T-cell (primary cell): ENCODE results near the gene TUBA4B. TPM values are rescaled to one million over a fixed set of nuclear protein-coding genes. Genes with fewer than 3 reads are reported as not detected.

ENCODE experiments used
- ATAC-seq, 4 experiments: fragments of 200-7000 bp in 3 of 4; fragments of 150-1000 bp in 1 of 4; cut with Tn5 transposase; replicated peaks in 1 of 4; 1 replicate in 3 of 4; 2 replicates in 1 of 4; pipeline ENCODE4 v1.10.0; 2021; ENCODE audit warnings: moderate library complexity in 3 of 4, mild to moderate bottlenecking in 2 of 4, moderate number of reproducible peaks in 1 of 4
- CTCF ChIA-PET, 2 donors: fragments of 300-600 bp; sonication (Branson Sonifier 250); formaldehyde crosslinking; loops; one replicate each; lab custom pipeline; 2022; ENCODE audit warnings: antibody characterized with exemption in 2 of 2; lab: Charles Lee
- POLR2A ChIA-PET, 2 donors: fragments of 300-600 bp; sonication (Branson Sonifier 250); formaldehyde crosslinking; loops; one replicate each; lab custom pipeline; 2022; ENCODE audit warnings: antibody characterized with exemption in 2 of 2; lab: Charles Lee
- DNase-seq, 35 experiments: peaks; one replicate each; pipeline versions ENCODE4 v3.0.0 to v3.0.0-alpha.2; 2013 to 2023
- H3K27ac ChIP-seq: one replicate; pipeline ENCODE4 v1.5.1; 2013; ENCODE audit warnings: low read length
- H3K27me3 ChIP-seq, 2 experiments: replicated peaks in 1 of 2; 1 replicate in 1 of 2; 2 replicates in 1 of 2; pipeline versions ENCODE4 v1.6.1 to v1.7.0; 2013; ENCODE audit warnings: low read length in 1 of 2, mixed read lengths in 1 of 2; ENCODE audit not compliant: control insufficient read depth in 2 of 2, insufficient read depth in 2 of 2; ENCODE audit errors: extremely low read depth in 1 of 2
- H3K36me3 ChIP-seq, 2 donors: 1 replicate in 1 of 2; 2 replicates in 1 of 2; pipeline versions ENCODE4 v1.6.1 to v1.7.0; 2013; ENCODE audit warnings: low read length in 1 of 2; ENCODE audit not compliant: control insufficient read depth in 2 of 2, insufficient read depth in 1 of 2; ENCODE audit errors: extremely low read depth in 1 of 2
- H3K4me1 ChIP-seq, 2 experiments: 1 replicate in 1 of 2; 2 replicates in 1 of 2; pipeline versions ENCODE4 v1.6.1 to v1.7.0; 2013; ENCODE audit warnings: low read length in 2 of 2, mixed read lengths in 1 of 2; ENCODE audit not compliant: insufficient read depth in 2 of 2, control insufficient read depth in 1 of 2; ENCODE audit errors: extremely low read depth in 1 of 2
- H3K4me3 ChIP-seq, 2 donors: 1 replicate in 1 of 2; 2 replicates in 1 of 2; pipeline versions ENCODE4 v1.5.1 to v1.7.0; 2013; ENCODE audit warnings: mild to moderate bottlenecking in 2 of 2, low read length in 1 of 2, moderate library complexity in 1 of 2; ENCODE audit not compliant: control insufficient read depth in 1 of 2; ENCODE audit errors: extremely low read depth in 1 of 2
- H3K9me3 ChIP-seq: 2 replicates; pipeline ENCODE4 v1.7.0; 2013
- H3K27ac Mint-ChIP-seq, 2 donors: one replicate each; pipeline ENCODE4 v1.8.0; 2020 to 2021; ENCODE audit warnings: mild to moderate bottlenecking in 2 of 2, mixed read lengths in 2 of 2
- H3K27me3 Mint-ChIP-seq, 2 donors: one replicate each; pipeline ENCODE4 v1.8.0; 2021 to 2022; ENCODE audit warnings: mixed read lengths in 2 of 2
- H3K36me3 Mint-ChIP-seq: one replicate; pipeline ENCODE4 v1.8.0; 2021; ENCODE audit warnings: mixed read lengths
- H3K4me1 Mint-ChIP-seq, 3 donors: one replicate each; pipeline ENCODE4 v1.8.0; 2020 to 2022; ENCODE audit warnings: mixed read lengths in 3 of 3, mild to moderate bottlenecking in 1 of 3
- H3K4me3 Mint-ChIP-seq, 3 donors: one replicate each; pipeline ENCODE4 v1.8.0; 2020 to 2022; ENCODE audit warnings: mild to moderate bottlenecking in 3 of 3, mixed read lengths in 3 of 3, moderate library complexity in 3 of 3
- H3K9me3 Mint-ChIP-seq, 3 donors: one replicate each; pipeline ENCODE4 v1.8.0; 2020 to 2022; ENCODE audit warnings: mixed read lengths in 3 of 3
- WGBS: methylation state at CpG from one replicate; pipeline ENCODE4 v1.1.5; 2013; ENCODE audit warnings: missing lambda C conversion rate; ENCODE audit not compliant: insufficient coverage; 5-methylcytosine and 5-hydroxymethylcytosine counted together
- total RNA-seq, 35 experiments: library from RNA in 6 of 35; stranded (reverse) in 6 of 35; fragments of 120-200 nt in 1 of 35; gene quantifications; one replicate each; pipeline versions ENCODE4 v1.2.1 to v1.2.4 and lab custom pipeline; 2013 to 2026

Gene TUBA4B
- total RNA-seq, 5 donors from 2014 or later (not counting 1 experiment from before 2014, with no cell fraction given), result not detected

DNA sequence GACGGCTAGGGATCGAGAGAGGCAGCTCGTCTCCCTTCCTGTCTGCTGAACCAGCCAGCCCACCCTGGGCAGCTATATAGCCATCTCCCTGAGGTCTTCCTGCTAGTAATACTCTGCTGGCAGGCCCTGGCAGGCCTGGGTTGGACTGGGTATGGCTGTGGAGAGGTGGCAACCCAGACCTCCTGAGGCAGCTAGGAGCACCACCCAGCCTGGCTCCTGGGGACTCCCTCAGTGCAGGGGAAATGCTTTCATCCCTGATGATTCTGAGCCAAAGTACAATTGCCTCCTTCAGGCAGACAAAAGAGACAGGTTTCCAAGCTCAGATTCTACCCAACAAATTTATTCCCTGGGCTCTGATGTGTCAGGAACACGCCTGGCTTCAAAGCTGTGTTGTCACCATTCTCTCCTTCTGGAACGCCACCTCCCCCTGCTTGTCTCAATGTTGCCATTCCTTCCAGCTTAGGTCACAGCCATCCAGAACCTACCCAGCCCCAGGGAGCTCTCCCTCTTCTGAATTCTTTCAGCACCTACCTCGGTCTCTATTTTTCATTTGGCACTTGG lies 21.4 kb downstream of the TUBA4B start:
- H3K36me3 ChIP-seq, result no peaks in the 10 kb centered on the region
- no peak for ATAC-seq

DNA sequence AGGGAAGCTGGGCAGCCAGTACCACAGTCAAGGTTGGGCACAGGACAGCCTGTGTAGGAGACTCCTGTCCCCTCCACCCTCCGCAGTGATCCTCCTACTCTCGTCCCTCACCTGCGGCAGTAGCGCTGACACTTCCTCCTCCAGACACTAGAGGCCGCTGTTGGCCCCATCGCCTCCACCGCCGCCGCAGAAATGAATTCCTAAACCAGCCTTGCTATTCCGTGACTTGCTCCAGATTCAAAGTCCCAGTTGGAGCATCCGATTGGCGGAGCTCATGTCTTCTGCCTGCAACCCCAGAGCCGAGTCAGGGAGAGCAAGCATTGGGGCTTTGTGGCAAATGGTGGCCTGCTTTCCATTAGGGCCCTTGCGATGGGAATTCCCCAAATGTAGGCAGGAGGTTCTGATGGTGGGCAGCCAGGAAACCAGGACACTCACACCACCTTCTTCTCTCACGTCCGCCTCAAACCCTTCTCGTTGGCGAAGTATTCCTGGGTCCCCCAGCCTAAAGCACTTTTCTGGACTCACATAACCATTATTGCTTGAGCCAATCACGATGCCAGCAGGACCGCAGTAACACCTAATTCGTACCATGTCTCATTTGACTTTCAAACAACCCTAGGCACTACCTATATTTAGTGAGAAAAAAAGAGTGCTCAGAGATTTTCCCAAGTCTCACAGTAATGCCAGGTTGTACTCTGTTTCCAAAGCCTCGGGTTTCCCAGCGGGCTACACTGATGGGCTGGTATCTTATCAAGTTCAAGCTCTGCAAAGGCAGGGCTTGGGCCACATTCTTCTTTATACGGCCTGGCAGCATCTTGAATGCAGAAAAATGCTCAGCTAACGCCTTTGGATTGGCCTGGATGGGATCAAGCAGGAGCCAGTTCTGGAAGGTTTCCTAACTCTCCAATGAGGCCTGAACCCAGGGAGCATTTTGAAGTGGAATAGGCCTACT lies 24.9 kb downstream of the TUBA4B start:
- H3K9me3 ChIP-seq, result no peaks in the 10 kb centered on the region
- H3K9me3 Mint-ChIP-seq, result no peaks in the 10 kb centered on the region
- H3K36me3 ChIP-seq, result peaks cover 10 to 27% of the 10 kb centered on the region in 2 donors
- no peaks in the 10 kb centered on the region for H3K27me3 ChIP-seq
- peaks cover 15% of the 10 kb centered on the region for H3K36me3 Mint-ChIP-seq
- H3K4me3 ChIP-seq, result peak overlapping the region; percentile 23 to 72
- peaks cover 11 to 42% of the 10 kb centered on the region in 2 experiments for H3K4me1 ChIP-seq
- peak overlapping the region; percentile 92 to 99 for H3K27ac Mint-ChIP-seq
- ChIA-PET CTCF (interaction anchor here (0.6 to 10.3 kb wide), 18 partner anchors 16 to 762 kb away, joined by 3 to 116 read pairs (median 4); partner anchors contain the start of genes ANKZF1 (in 1 of the 2), ATG9A (in 1 of the 2), GLB1L (in 1 of the 2) and STK16 (in 1 of the 2)), POLR2A (interaction anchor here (0.5 to 2.4 kb wide), 8 partner anchors 22 to 110 kb away, joined by 3 to 14 read pairs (median 4); partner anchors contain the start of gene TUBA4A (in 2 of the 2))
- 13% methylated on average over 16 of the region's 25 CpGs for WGBS
- peaks cover 41 to 51% (median 45%) of the 10 kb centered on the region in 3 donors for H3K4me1 Mint-ChIP-seq
- DNase-seq (peak in 34 of 35 experiments; percentile 30 to 87 (median 64)), ATAC-seq (peak in 1 of 4 experiments; percentile 20)
- H3K27me3 Mint-ChIP-seq, result no peaks in the 10 kb centered on the region
- peak overlapping the region; percentile 64 to 85 (median 77) for H3K4me3 Mint-ChIP-seq
- H3K27ac ChIP-seq, result peak overlapping the region; percentile 100

More for the DNA sequence above, 21.4 kb downstream of the TUBA4B start:
- Mint-ChIP-seq H3K27ac (no peak overlapping the region), H3K4me1 (peaks cover 18 to 21% (median 20%) of the 10 kb centered on the region in 3 donors), H3K27me3 (no peaks in the 10 kb centered on the region), H3K4me3 (no peak overlapping the region), H3K36me3 (no peaks in the 10 kb centered on the region), H3K9me3 (no peaks in the 10 kb centered on the region)
- Histone ChIP-seq H3K27ac (no peak overlapping the region), H3K9me3 (no peaks in the 10 kb centered on the region), H3K4me1 (peaks cover 11 to 18% of the 10 kb centered on the region in 2 experiments), H3K27me3 (peaks cover 0 to 16% of the 10 kb centered on the region in 2 experiments), H3K4me3 (no peak overlapping the region)
- no peak for DNase-seq
- POLR2A ChIA-PET, result interaction anchor here in 1 of 2 donors (0.7 kb wide), 1 partner anchor 20 kb away, joined by 4 read pairs; no protein-coding TSS in a partner anchor
- WGBS, result 80% methylated on average over 2 of the region's 6 CpGs
- CTCF ChIA-PET, result interaction anchor here in 1 of 2 donors (0.6 to 1.8 kb wide), 2 partner anchors 20 to 21 kb away, joined by 3 to 8 read pairs; no protein-coding TSS in a partner anchor

DNA sequence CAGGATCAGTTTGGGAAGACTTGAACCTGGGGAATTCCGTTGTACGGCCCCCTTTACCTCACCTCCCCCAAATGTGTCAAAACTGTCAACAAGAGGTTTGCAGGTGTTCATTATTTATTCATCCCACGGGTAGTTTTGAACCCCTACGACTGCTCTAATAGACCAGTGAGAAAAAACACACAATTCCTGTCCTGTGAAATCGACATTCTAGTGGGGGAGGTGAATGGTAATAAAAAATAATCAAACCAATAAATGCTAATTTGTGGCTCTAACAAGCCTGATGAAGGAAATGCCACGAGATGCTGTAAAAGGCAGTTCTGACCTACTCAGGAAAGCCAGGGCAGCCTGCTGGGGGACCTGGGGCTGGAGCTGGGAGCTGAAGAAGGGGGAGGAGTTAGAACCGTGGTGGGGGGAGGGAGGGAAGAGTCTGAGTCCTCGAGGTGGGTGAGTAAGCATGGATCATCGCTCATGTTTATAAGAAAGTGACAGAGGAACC lies 25.7 kb downstream of the TUBA4B start:
- peaks cover 16 to 34% of the 10 kb centered on the region in 2 donors for H3K36me3 ChIP-seq
- DNase-seq, result no peak
- Mint-ChIP-seq H3K27ac (peak overlapping the region; percentile 92 to 99), H3K4me1 (peaks cover 43 to 54% (median 48%) of the 10 kb centered on the region in 3 donors), H3K9me3 (no peaks in the 10 kb centered on the region), H3K4me3 (peak overlapping the region; percentile 77 to 98 (median 85)), H3K36me3 (peaks cover 19% of the 10 kb centered on the region), H3K27me3 (no peaks in the 10 kb centered on the region)
- H3K27ac ChIP-seq, result peak overlapping the region; percentile 100
- 0% methylated on average over 1 of the region's 9 CpGs for whole genome bisulfite sequencing
- H3K9me3 ChIP-seq, result no peaks in the 10 kb centered on the region
- POLR2A ChIA-PET, result interaction anchor here (0.5 to 2.4 kb wide), 9 partner anchors 16 to 49 kb away, joined by 3 to 14 read pairs (median 4); partner anchors contain the start of genes TUBA4A (in 2 of the 2), ANKZF1 (in 1 of the 2) and ATG9A (in 1 of the 2)
- CTCF ChIA-PET, result interaction anchor here (0.6 to 10.3 kb wide), 16 partner anchors 12 to 264 kb away, joined by 3 to 116 read pairs (median 5); partner anchors contain the start of genes ANKZF1 (in 1 of the 2), ATG9A (in 1 of the 2), CNPPD1 (in 1 of the 2) and NHEJ1 (in 1 of the 2)
- no peaks in the 10 kb centered on the region for H3K27me3 ChIP-seq
- no peak for ATAC-seq
- peak overlapping the region; percentile 55 to 72 for H3K4me3 ChIP-seq
- peaks cover 11 to 42% of the 10 kb centered on the region in 2 experiments for H3K4me1 ChIP-seq

DNA sequence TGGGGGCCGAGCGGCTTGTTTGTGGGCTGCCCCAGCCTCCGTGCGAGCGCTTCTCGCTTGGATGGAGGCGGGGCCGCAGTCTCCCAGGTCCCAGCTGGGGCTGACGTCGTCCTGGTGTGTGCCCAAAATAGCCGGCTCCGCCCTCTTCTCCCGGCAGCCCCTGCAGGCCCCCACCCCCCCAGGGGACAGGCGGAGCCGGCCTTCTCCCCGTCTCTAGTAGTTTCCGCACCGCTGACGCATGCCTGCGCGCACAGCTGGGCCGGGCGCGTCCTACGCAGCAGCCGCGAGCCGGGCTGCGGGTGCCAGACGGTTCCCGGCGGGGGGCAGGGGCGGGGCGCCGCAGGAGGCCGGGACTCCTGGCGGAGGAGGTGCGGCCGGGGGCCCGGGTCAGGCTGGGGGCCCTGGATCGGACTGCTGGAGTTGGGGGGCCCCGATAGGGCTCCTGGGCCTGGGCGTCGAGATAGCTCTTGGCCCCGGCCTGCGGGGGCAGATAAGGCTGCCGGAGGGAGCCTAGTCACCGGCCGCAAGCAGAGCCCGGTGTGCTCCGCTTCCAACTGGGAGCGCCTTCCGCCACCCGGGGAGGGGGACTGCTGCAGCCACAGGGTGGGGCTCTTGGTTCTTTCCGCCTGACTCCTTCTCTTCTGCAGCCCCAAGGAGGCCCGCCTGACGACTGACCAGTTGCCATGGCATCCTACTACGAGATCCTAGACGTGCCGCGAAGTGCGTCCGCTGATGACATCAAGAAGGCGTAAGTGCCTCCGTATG lies 26.3 kb downstream of the TUBA4B start, which contains the start of gene DNAJB2:
TSS of gene DNAJB2 (plus strand) at position 216 of the 765 bp plus-strand sequence. CDS start at position 684, 468 bp downstream.
- H3K9me3 ChIP-seq, result no peaks in the 10 kb centered on the region
- Mint-ChIP-seq H3K4me3 (peak within 1 kb of the TSS; percentile 85 to 98 (median 97)), H3K27me3 (no peaks in the 10 kb centered on the region), H3K27ac (peak within 1 kb of the TSS; percentile 99), H3K4me1 (peaks cover 43 to 54% (median 49%) of the 10 kb centered on the region in 3 donors), H3K9me3 (no peaks in the 10 kb centered on the region), H3K36me3 (peaks cover 21% of the 10 kb centered on the region)
- H3K27ac ChIP-seq, result peak within 1 kb of the TSS; percentile 100
- H3K36me3 ChIP-seq, result peaks cover 18 to 41% of the 10 kb centered on the region in 2 donors
- no peaks in the 10 kb centered on the region for H3K27me3 ChIP-seq
- ATAC-seq (peak; percentile 82 to 93 (median 92)), DNase-seq (peak; percentile 91 to 100 (median 99))
- ChIA-PET CTCF (interaction anchor here (0.7 to 10.3 kb wide), 13 partner anchors 11 to 120 kb away, joined by 3 to 116 read pairs (median 4); partner anchors contain the start of genes ANKZF1 (in 1 of the 2), ATG9A (in 1 of the 2), CNPPD1 (in 1 of the 2) and NHEJ1 (in 1 of the 2)), POLR2A (interaction anchor here (0.8 to 2.4 kb wide), 9 partner anchors 15 to 50 kb away, joined by 3 to 14 read pairs (median 4); partner anchors contain the start of genes ANKZF1 (in 1 of the 2), ATG9A (in 1 of the 2) and TUBA4A (in 1 of the 2))
- WGBS, result under 1% methylated on average over 65 of the region's 65 CpGs
- peak within 1 kb of the TSS; percentile 76 to 93 for H3K4me3 ChIP-seq
- peaks cover 11 to 42% of the 10 kb centered on the region in 2 experiments for H3K4me1 ChIP-seq
